H9 (cell line): ENCODE measurements around the gene PDZD2. TPM values are rescaled to one million over a fixed set of nuclear protein-coding genes. Genes with fewer than 3 reads are reported as not detected.
A peak's percentile ranks its signal among the peaks of the same experiment; 100 is the strongest.

Source experiments
- DNase-seq: peaks from one replicate; pipeline ENCODE4 v3.0.0-alpha.2; 2017
- H2AFZ ChIP-seq: one replicate; pipeline ENCODE4 v1.6.1; 2013; ENCODE audit warnings: mild to moderate bottlenecking, low read length, control low read depth, moderate library complexity
- H2AK5ac ChIP-seq: 2 replicates; pipeline ENCODE4 v1.6.1; 2013; ENCODE audit warnings: low read length, control low read depth, mixed read lengths; ENCODE audit not compliant: insufficient read length
- H2BK120ac ChIP-seq: one replicate; pipeline ENCODE4 v1.6.1; 2013; ENCODE audit warnings: low read depth, mild to moderate bottlenecking, low read length, control low read depth, inconsistent platforms; ENCODE audit not compliant: poor library complexity, severe bottlenecking
- H2BK12ac ChIP-seq: 2 replicates; pipeline ENCODE4 v1.6.1; 2013; ENCODE audit warnings: low read length, control low read depth, mixed read lengths, low read depth; ENCODE audit not compliant: insufficient read length
- H2BK15ac ChIP-seq: 2 replicates; pipeline ENCODE4 v1.6.1; 2013; ENCODE audit warnings: low read depth, low read length, control low read depth
- H2BK20ac ChIP-seq: one replicate; pipeline ENCODE4 v1.6.1; 2013; ENCODE audit warnings: low read depth, mild to moderate bottlenecking, low read length, control low read depth, inconsistent platforms; ENCODE audit not compliant: poor library complexity, severe bottlenecking
- H2BK5ac ChIP-seq: 2 replicates; pipeline ENCODE4 v1.6.1; 2013; ENCODE audit warnings: low read length, control low read depth, mixed read lengths; ENCODE audit not compliant: insufficient read length
- H3K14ac ChIP-seq: 2 replicates; pipeline ENCODE4 v1.6.1; 2013; ENCODE audit warnings: low read length, control low read depth; ENCODE audit not compliant: insufficient read depth
- H3K18ac ChIP-seq: 2 replicates; pipeline ENCODE4 v1.6.1; 2013; ENCODE audit warnings: low read depth, mild to moderate bottlenecking, mixed read lengths, low read length, control low read depth; ENCODE audit not compliant: insufficient read length
- H3K23ac ChIP-seq: 2 replicates; pipeline ENCODE4 v1.6.1; 2013; ENCODE audit warnings: low read length, control low read depth, mixed read lengths, low read depth; ENCODE audit not compliant: insufficient read length
- H3K23me2 ChIP-seq: 2 replicates; pipeline ENCODE4 v1.6.1; 2013; ENCODE audit warnings: low read depth, mild to moderate bottlenecking, mixed read lengths, low read length, control low read depth; ENCODE audit not compliant: insufficient read length, poor library complexity, severe bottlenecking
- H3K27ac ChIP-seq: 2 replicates; pipeline ENCODE4 v1.5.1; 2013; ENCODE audit warnings: low read length, control low read depth, mixed read lengths, low read depth; ENCODE audit not compliant: insufficient read length
- H3K27me3 ChIP-seq: 2 replicates; pipeline ENCODE4 v1.6.1; 2013; ENCODE audit warnings: low read length, control low read depth, inconsistent platforms; ENCODE audit not compliant: insufficient read depth
- H3K4ac ChIP-seq: 2 replicates; pipeline ENCODE4 v1.6.1; 2013; ENCODE audit warnings: low read depth, mild to moderate bottlenecking, control low read depth, inconsistent platforms, low read length, moderate library complexity
- H3K4me1 ChIP-seq: 2 replicates; pipeline ENCODE4 v1.6.1; 2013; ENCODE audit warnings: low read length, control low read depth, inconsistent platforms; ENCODE audit not compliant: insufficient read depth
- H3K4me2 ChIP-seq: 2 replicates; pipeline ENCODE4 v1.6.1; 2013; ENCODE audit warnings: low read length, control low read depth, mixed read lengths; ENCODE audit not compliant: insufficient read length, insufficient read depth
- H3K56ac ChIP-seq: 2 replicates; pipeline ENCODE4 v1.6.1; 2013; ENCODE audit warnings: low read depth, mild to moderate bottlenecking, mixed read lengths, low read length, control low read depth; ENCODE audit not compliant: insufficient read length
- H3K79me1 ChIP-seq: 2 replicates; pipeline ENCODE4 v1.6.1; 2013; ENCODE audit warnings: low read depth, mild to moderate bottlenecking, moderate library complexity, low read length, control low read depth, inconsistent platforms; ENCODE audit not compliant: insufficient read depth, poor library complexity, severe bottlenecking
- H3K79me2 ChIP-seq: 2 replicates; pipeline ENCODE4 v1.6.1; 2013; ENCODE audit warnings: low read length, control low read depth, inconsistent platforms; ENCODE audit not compliant: insufficient read depth
- H3K9ac ChIP-seq: 2 replicates; pipeline ENCODE4 v1.6.1; 2013; ENCODE audit warnings: low read length, control low read depth, mixed read lengths; ENCODE audit not compliant: insufficient read length; ENCODE audit errors: extremely low read depth
- H3K9me3 ChIP-seq: one replicate; pipeline ENCODE4 v1.6.1; 2013; ENCODE audit warnings: low read depth, low read length, inconsistent platforms; ENCODE audit not compliant: control insufficient read depth
- H3T11ph ChIP-seq: one replicate; pipeline ENCODE4 v1.6.1; 2013; ENCODE audit warnings: mild to moderate bottlenecking, low read length, control low read depth, inconsistent platforms
- H4K20me1 ChIP-seq: one replicate; pipeline ENCODE4 v1.6.1; 2013; ENCODE audit not compliant: control insufficient read depth, insufficient read length, insufficient read depth
- H4K5ac ChIP-seq: 2 replicates; pipeline ENCODE4 v1.6.1; 2013; ENCODE audit warnings: low read depth, mild to moderate bottlenecking, mixed read lengths, low read length, control low read depth; ENCODE audit not compliant: insufficient read length
- H4K8ac ChIP-seq: replicated peaks from 2 replicates; pipeline ENCODE4 v1.6.1; 2013; ENCODE audit warnings: low read length, control low read depth, mixed read lengths, low read depth; ENCODE audit not compliant: insufficient read length
- H4K91ac ChIP-seq: 2 replicates; pipeline ENCODE4 v1.6.1; 2013; ENCODE audit warnings: low read depth, mild to moderate bottlenecking, moderate library complexity, mixed read lengths, low read length, control low read depth; ENCODE audit not compliant: insufficient read length
- H3K27ac Mint-ChIP-seq, 3 experiments: 2 replicates in 2 of 3; 3 replicates in 1 of 3; pipeline ENCODE4 v1.8.0; 2020 to 2021; ENCODE audit warnings: mixed read lengths in 3 of 3, mild to moderate bottlenecking in 1 of 3, moderate library complexity in 1 of 3
- H3K27me3 Mint-ChIP-seq: 2 replicates; pipeline ENCODE4 v1.8.0; 2021; ENCODE audit warnings: low read depth, mild to moderate bottlenecking, moderate library complexity, mixed read lengths
- H3K36me3 Mint-ChIP-seq, 3 experiments: 2 replicates in 2 of 3; 3 replicates in 1 of 3; pipeline ENCODE4 v1.8.0; 2020 to 2021; ENCODE audit warnings: low read depth in 3 of 3, mixed read lengths in 3 of 3; ENCODE audit not compliant: insufficient read depth in 1 of 3
- H3K4me1 Mint-ChIP-seq, 2 experiments: 2 replicates each; pipeline ENCODE4 v1.8.0; 2020; ENCODE audit warnings: mixed read lengths in 2 of 2
- H3K4me3 Mint-ChIP-seq, 2 experiments: 2 replicates in 1 of 2; 3 replicates in 1 of 2; pipeline ENCODE4 v1.8.0; 2020 to 2021; ENCODE audit warnings: mild to moderate bottlenecking in 2 of 2, mixed read lengths in 2 of 2, moderate library complexity in 1 of 2
- H3K9me3 Mint-ChIP-seq, 2 experiments: 2 replicates in 1 of 2; 3 replicates in 1 of 2; pipeline ENCODE4 v1.8.0; 2020; ENCODE audit warnings: mild to moderate bottlenecking in 2 of 2, mixed read lengths in 2 of 2, moderate library complexity in 1 of 2
- WGBS: extraction: QIAGEN DNeasy Blood & Tissue Kit; methylation state at CpG from one replicate; pipeline ENCODE4 v1.1.7; 2013; ENCODE audit warnings: missing lambda C conversion rate, low lambda C conversion rate, mixed read lengths; ENCODE audit not compliant: insufficient read length; ENCODE audit errors: extremely low coverage; 5-methylcytosine and 5-hydroxymethylcytosine counted together
- total RNA-seq: library from RNA; stranded (reverse); gene quantifications from 2 replicates; pipeline ENCODE4 v1.2.1, GENCODE V29; 2021
- TF ChIP-seq, protein P1 (sequence below): fragments of 200-600 bp; sonication (generic); conservative IDR thresholded peaks from 3 replicates; pipeline ENCODE4 v1.8.0; 2021; ENCODE audit warnings: antibody characterized with exemption, mild to moderate bottlenecking

PDZD2 gene
- total RNA-seq, 1 experiment from 2014 or later = 9.9 TPM

DNA sequence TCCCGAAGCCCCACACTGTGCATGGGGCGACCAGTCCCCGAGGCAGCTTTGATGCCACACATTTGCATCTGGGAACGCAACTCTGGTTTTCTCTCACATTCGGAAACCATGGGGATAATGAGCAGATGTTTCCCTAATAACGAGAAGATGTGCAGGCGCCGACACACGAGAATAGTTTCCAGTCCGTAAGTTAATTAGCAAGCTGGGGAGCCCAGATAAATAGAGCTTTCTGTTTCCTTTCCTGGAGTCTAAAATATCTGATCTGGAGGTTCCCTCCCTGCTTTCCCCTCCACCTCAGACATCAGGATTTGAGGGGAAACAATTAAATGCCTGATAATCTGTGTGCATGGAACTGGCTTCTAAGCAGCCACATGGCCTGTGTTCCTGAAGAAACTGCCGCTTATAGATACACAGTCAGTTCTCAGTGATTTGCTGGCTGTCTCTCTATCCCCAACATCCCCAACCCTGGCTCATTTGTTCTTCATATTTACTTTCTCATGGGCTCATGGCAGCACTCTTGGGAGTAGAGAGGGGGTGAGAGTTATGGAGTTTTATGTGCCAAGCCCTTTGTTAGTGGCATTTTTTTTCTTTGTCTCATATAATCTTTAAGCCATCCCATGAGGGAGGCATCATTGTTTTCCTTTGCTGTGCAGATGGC is 62.8 kb downstream of the PDZD2 start:
- Mint-ChIP-seq H3K9me3 (no peaks in the 10 kb centered on the region), H3K36me3 (no peaks in the 10 kb centered on the region), H3K27me3 (no peaks in the 10 kb centered on the region; the same call in 1 of the 2 replicates), H3K27ac (peak overlapping the region in 2 of 3 experiments; percentile 0 to 73; a peak in 3 of 7 replicates), H3K4me3 (no peak overlapping the region), H3K4me1 (peaks cover 11 to 18% of the 10 kb centered on the region in 2 experiments)
- H3T11ph ChIP-seq = no peak overlapping the region
- H2BK5ac ChIP-seq = no peak overlapping the region
- H3K56ac ChIP-seq = no peak overlapping the region
- no peak overlapping the region for H2BK120ac ChIP-seq
- no peaks in the 10 kb centered on the region for H3K9me3 ChIP-seq
- H3K9ac ChIP-seq = no peak overlapping the region
- H3K4ac ChIP-seq = no peak overlapping the region
- H2AFZ ChIP-seq = no peak overlapping the region
- H2BK20ac ChIP-seq = no peak overlapping the region
- no peak overlapping the region for H3K14ac ChIP-seq
- H3K79me2 ChIP-seq = no peaks in the 10 kb centered on the region
- no peak for DNase-seq
- no peak overlapping the region for H4K8ac ChIP-seq
- no peaks in the 10 kb centered on the region for H4K20me1 ChIP-seq
- no peak overlapping the region for H2AK5ac ChIP-seq
- no peaks in the 10 kb centered on the region for H3K79me1 ChIP-seq
- H3K23ac ChIP-seq = no peak overlapping the region
- H3K27ac ChIP-seq = no peak overlapping the region
- H3K18ac ChIP-seq = no peak overlapping the region
- TF ChIP-seq, protein P1, sequence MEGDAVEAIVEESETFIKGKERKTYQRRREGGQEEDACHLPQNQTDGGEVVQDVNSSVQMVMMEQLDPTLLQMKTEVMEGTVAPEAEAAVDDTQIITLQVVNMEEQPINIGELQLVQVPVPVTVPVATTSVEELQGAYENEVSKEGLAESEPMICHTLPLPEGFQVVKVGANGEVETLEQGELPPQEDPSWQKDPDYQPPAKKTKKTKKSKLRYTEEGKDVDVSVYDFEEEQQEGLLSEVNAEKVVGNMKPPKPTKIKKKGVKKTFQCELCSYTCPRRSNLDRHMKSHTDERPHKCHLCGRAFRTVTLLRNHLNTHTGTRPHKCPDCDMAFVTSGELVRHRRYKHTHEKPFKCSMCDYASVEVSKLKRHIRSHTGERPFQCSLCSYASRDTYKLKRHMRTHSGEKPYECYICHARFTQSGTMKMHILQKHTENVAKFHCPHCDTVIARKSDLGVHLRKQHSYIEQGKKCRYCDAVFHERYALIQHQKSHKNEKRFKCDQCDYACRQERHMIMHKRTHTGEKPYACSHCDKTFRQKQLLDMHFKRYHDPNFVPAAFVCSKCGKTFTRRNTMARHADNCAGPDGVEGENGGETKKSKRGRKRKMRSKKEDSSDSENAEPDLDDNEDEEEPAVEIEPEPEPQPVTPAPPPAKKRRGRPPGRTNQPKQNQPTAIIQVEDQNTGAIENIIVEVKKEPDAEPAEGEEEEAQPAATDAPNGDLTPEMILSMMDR = no peak
- no CpG with 5 or more reads among the region's 11 CpGs for WGBS
- no peaks in the 10 kb centered on the region for H3K23me2 ChIP-seq
- H4K5ac ChIP-seq = no peak overlapping the region
- H4K91ac ChIP-seq = no peak overlapping the region
- no peaks in the 10 kb centered on the region for H3K27me3 ChIP-seq
- H2BK15ac ChIP-seq = no peak overlapping the region
- no peak overlapping the region for H2BK12ac ChIP-seq
- H3K4me1 ChIP-seq = no peaks in the 10 kb centered on the region
- no peak overlapping the region for H3K4me2 ChIP-seq
